ENCODE measurements around the gene DTX1. TPM values are rescaled to one million over a fixed set of nuclear protein-coding genes. Genes with fewer than 3 reads are reported as not detected.

The DTX1 gene
- total RNA-seq = 10 to 100 TPM; 22.8 to 26.9 TPM
- polyA plus RNA-seq (ENCODE audit: insufficient read depth, low read depth, low replicate concordance) = 15.0 TPM
- long read RNA-seq, donor 1, partial matches to known transcripts = 0 of 1 reads
- long read RNA-seq, donor 1, other reads (novel, unspliced or antisense) = 0 of 1 reads
- long read RNA-seq, donor 2, partial matches to known transcripts = 0 of 2 reads
- long read RNA-seq, donor 2, other reads (novel, unspliced or antisense) = 0 of 2 reads

DNA sequence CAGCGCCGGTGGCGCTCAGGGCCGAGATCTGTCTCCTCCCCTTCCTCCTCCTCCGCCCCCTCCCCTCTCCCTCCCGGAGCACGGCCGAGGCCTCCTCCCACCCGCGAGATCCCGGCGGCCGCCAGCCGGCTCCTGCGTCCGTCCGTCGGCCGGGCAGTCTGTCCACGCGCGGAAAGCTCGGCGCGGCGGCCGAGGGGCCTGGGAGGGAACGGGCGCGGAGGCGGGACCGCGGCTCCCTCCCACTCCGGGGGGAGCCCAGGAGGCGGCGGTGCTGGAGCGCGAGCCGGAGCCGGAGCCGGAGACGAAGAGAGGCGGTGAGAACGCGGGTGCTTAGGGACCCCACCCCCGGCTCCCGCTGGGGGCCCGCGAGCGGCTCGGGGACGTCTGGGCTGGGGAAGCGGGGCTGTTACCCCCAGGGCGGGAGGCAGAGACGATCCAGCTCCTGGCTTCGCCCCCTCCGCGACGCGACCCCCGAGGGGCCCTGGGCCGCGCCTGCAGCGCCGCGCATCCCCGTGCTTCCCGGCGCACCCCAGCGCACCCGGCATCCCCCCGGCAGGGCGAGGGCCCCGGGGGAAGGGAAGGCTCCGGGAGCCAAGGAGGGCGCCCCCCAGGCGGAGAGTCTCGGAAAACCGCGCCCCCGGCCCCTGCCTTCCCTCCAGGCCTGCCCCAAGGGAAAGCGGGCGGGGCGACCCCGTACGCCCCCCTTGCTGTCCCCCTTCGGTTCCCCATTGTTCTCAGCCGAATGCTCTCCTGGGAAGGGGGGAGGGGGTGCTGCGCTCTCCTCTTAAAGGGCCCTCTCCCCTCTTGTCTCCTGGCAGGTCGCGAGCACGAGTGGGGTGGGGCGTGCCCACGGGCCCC, at the start of gene DTX1:
Gene DTX1, plus strand, starts transcription at position 100 of the 858 bp plus-strand sequence. CDS start 1,463 bp downstream, outside the sequence.
- intact Hi-C loops (cut with DNase I; ENCODE audit: low total_unique reads) = loop anchor here (10.0 kb wide), 1 partner anchor 98 kb away; no protein-coding TSS in a partner anchor
- Histone ChIP-seq H3K4me3 (peak within 1 kb of the TSS; percentile 72 to 81), H3K9me3 (no peaks in the 10 kb centered on the region), H3K27ac (peak within 1 kb of the TSS; percentile 64 to 69), H3K36me3 (ENCODE audit: low read depth, missing control alignments) (no peaks in the 10 kb centered on the region), H3K4me1 (peaks cover 3% of the 10 kb centered on the region), H3K27me3 (no peaks in the 10 kb centered on the region)
- TF ChIP-seq POLR2A (IDR thresholded peaks at IDR 0.05) (no peak), CTCF (IDR thresholded peaks at IDR 0.05) (no peak)
- DNase-seq = peak; percentile 58
- 2% methylated on average over 13 to 36 of the region's 94 CpGs for WGBS, 2 donors

GRCh38 chr12:113007166-113007565, 49.4 kb upstream of the DTX1 start:
- 69 to 91% methylated on average over 4 of the region's 4 CpGs for WGBS, 2 donors
- H3K27me3 ChIP-seq = no peaks in the 10 kb centered on the region
- H3K27ac ChIP-seq = no peak overlapping the region
- no peaks in the 10 kb centered on the region for H3K4me1 ChIP-seq
- no peaks in the 10 kb centered on the region for H3K9me3 ChIP-seq
- no peak for DNase-seq
- intact Hi-C loops (cut with DNase I; ENCODE audit: low total_unique reads) = no loop called here
- TF ChIP-seq CTCF (IDR thresholded peaks at IDR 0.05) (no peak), POLR2A (IDR thresholded peaks at IDR 0.05) (no peak)
- no peaks in the 10 kb centered on the region for H3K36me3 ChIP-seq (ENCODE audit: low read depth, missing control alignments)
- H3K4me3 ChIP-seq = no peak overlapping the region

GRCh38 chr12:113010701-113011100, 45.8 kb upstream of the DTX1 start:
- no peaks in the 10 kb centered on the region for H3K27me3 ChIP-seq
- no peak for DNase-seq
- 79% methylated on average over 2 of the region's 2 CpGs for WGBS, 2 donors
- no peak for TF ChIP-seq CTCF (IDR thresholded peaks at IDR 0.05)
- TF ChIP-seq POLR2A (IDR thresholded peaks at IDR 0.05) = no peak
- intact Hi-C loops (cut with DNase I; ENCODE audit: low total_unique reads) = no loop called here
- H3K4me3 ChIP-seq = no peak overlapping the region
- no peak overlapping the region for H3K27ac ChIP-seq
- H3K4me1 ChIP-seq = no peaks in the 10 kb centered on the region
- no peaks in the 10 kb centered on the region for H3K9me3 ChIP-seq
- no peaks in the 10 kb centered on the region for H3K36me3 ChIP-seq (ENCODE audit: low read depth, missing control alignments)

GRCh38 chr12:113014565-113014964, 42.0 kb upstream of the DTX1 start:
- Histone ChIP-seq H3K27ac (no peak overlapping the region), H3K9me3 (no peaks in the 10 kb centered on the region), H3K4me3 (no peak overlapping the region), H3K36me3 (ENCODE audit: low read depth, missing control alignments) (no peaks in the 10 kb centered on the region), H3K27me3 (no peaks in the 10 kb centered on the region), H3K4me1 (no peaks in the 10 kb centered on the region)
- DNase-seq = no peak
- intact Hi-C loops (cut with DNase I; ENCODE audit: low total_unique reads) = no loop called here
- WGBS, 2 donors = 70 to 73% methylated on average over 9 of the region's 9 CpGs
- TF ChIP-seq POLR2A (IDR thresholded peaks at IDR 0.05) (no peak), CTCF (IDR thresholded peaks at IDR 0.05) (no peak)
